Colonic mucosa (tissue), 4 donors: Measurements from ENCODE around the gene FHIT. TPM values are rescaled to one million over a fixed set of nuclear protein-coding genes. Genes with fewer than 3 reads are reported as not detected.

Experiments used
- DNase-seq: peaks from one replicate; pipeline ENCODE4 v3.0.0-alpha.2; 2020
- H3K27ac ChIP-seq: fragments of 200-600 bp; one replicate; pipeline ENCODE4 v1.8.0; 2021
- H3K27me3 ChIP-seq: fragments of 200-600 bp; one replicate; pipeline ENCODE4 v1.8.0; 2021
- H3K36me3 ChIP-seq: fragments of 200-600 bp; one replicate; pipeline ENCODE4 v1.8.0; 2021
- H3K4me1 ChIP-seq: fragments of 200-600 bp; one replicate; pipeline ENCODE4 v1.8.0; 2021; ENCODE audit warnings: mild to moderate bottlenecking
- H3K4me3 ChIP-seq: fragments of 200-600 bp; one replicate; pipeline ENCODE4 v1.8.0; 2021
- H3K9ac ChIP-seq, 2 donors: one replicate each; pipeline ENCODE4 v1.7.0; 2013; ENCODE audit warnings: control low read depth in 2 of 2, low read depth in 2 of 2, low read length in 2 of 2
- H3K9me3 ChIP-seq: fragments of 200-600 bp; one replicate; pipeline ENCODE4 v1.8.0; 2021
- CTCF ChIP-seq: fragments of 200-600 bp; IDR thresholded peaks from one replicate; pipeline ENCODE4 v1.8.0; 2022; ENCODE audit warnings: antibody characterized with exemption, mild to moderate bottlenecking
- intact Hi-C: fragments of 100-400 bp; cut with DNase I; formaldehyde crosslinking; loops from one replicate; pipeline ENCODE4 v1.14.1; 2022
- total RNA-seq, 2 donors: library from RNA; stranded (reverse); fragmentation: NEBNext Ultra II Directional in 1 of 2; extraction: Animal tissue kit (Norgen Biotek cat#: 25700) in 1 of 2; gene quantifications; one replicate each; pipeline ENCODE4 v1.2.1, GENCODE V29; 2021
- donor health status: healthy.
- donor health status: DM: no; HTN: no; CAD: no.
- donor health status: DM: no; HTN: no; CAD: no.

FHIT gene
- total RNA-seq, 2 donors from 2014 or later, result 7.7 to 9.4 TPM

- no peak overlapping the region for H3K9ac ChIP-seq
- H3K27me3 ChIP-seq, result no peaks in the 10 kb centered on the region
- no peak for DNase-seq
- H3K4me1 ChIP-seq, result no peaks in the 10 kb centered on the region
- TF ChIP-seq CTCF, result no peak
- H3K4me3 ChIP-seq, result no peak overlapping the region
- intact Hi-C loops, result no loop called here
- H3K9me3 ChIP-seq, result no peaks in the 10 kb centered on the region
- no peak overlapping the region for H3K27ac ChIP-seq
- H3K36me3 ChIP-seq, result no peaks in the 10 kb centered on the region
Observed at GRCh38 chr3:61108247-61109019, 142.8 kb downstream of the FHIT start.

- no peak for TF ChIP-seq CTCF
- intact Hi-C loops, result no loop called here
- DNase-seq, result no peak
- no peaks in the 10 kb centered on the region for H3K9me3 ChIP-seq
- H3K36me3 ChIP-seq, result no peaks in the 10 kb centered on the region
- H3K27ac ChIP-seq, result no peak overlapping the region
- H3K27me3 ChIP-seq, result no peaks in the 10 kb centered on the region
- H3K4me1 ChIP-seq, result no peaks in the 10 kb centered on the region
- H3K4me3 ChIP-seq, result no peak overlapping the region
- H3K9ac ChIP-seq, result no peak overlapping the region
Observed at GRCh38 chr3:61094608-61095007, 156.6 kb downstream of the FHIT start.

GRCh38 chr3:61093364-61093763, 157.9 kb downstream of the FHIT start:
- intact Hi-C loops, result no loop called here
- Histone ChIP-seq H3K4me1 (no peaks in the 10 kb centered on the region), H3K27ac (no peak overlapping the region), H3K36me3 (no peaks in the 10 kb centered on the region), H3K9me3 (no peaks in the 10 kb centered on the region), H3K9ac (no peak overlapping the region), H3K4me3 (no peak overlapping the region), H3K27me3 (no peaks in the 10 kb centered on the region)
- no peak for TF ChIP-seq CTCF
- no peak for DNase-seq

GRCh38 chr3:61092870-61093269, 158.4 kb downstream of the FHIT start:
- Histone ChIP-seq H3K9ac (no peak overlapping the region), H3K27me3 (no peaks in the 10 kb centered on the region), H3K36me3 (no peaks in the 10 kb centered on the region), H3K4me1 (no peaks in the 10 kb centered on the region), H3K27ac (no peak overlapping the region), H3K9me3 (no peaks in the 10 kb centered on the region), H3K4me3 (no peak overlapping the region)
- no peak for TF ChIP-seq CTCF
- intact Hi-C loops, result no loop called here
- DNase-seq, result no peak

- Histone ChIP-seq H3K36me3 (no peaks in the 10 kb centered on the region), H3K9me3 (no peaks in the 10 kb centered on the region), H3K27me3 (no peaks in the 10 kb centered on the region), H3K27ac (no peak overlapping the region), H3K4me3 (no peak overlapping the region), H3K9ac (no peak overlapping the region), H3K4me1 (no peaks in the 10 kb centered on the region)
- intact Hi-C loops, result no loop called here
- DNase-seq, result no peak
- TF ChIP-seq CTCF, result no peak
Observed at GRCh38 chr3:61090389-61091169, 160.7 kb downstream of the FHIT start.
